GM12892 (cell line): ENCODE results near the gene KLF16.

Experiments used
- POLR2A ChIP-seq: IDR thresholded peaks from 2 replicates; pipeline ENCODE4 v1.6.1; 2011; ENCODE audit warnings: low read depth, low read length, control low read depth
- POLR2AphosphoS5 ChIP-seq: IDR thresholded peaks from 2 replicates; pipeline ENCODE4 v1.6.1; 2011; ENCODE audit warnings: low read depth, low read length, control low read depth
- TAF1 ChIP-seq: IDR thresholded peaks from 2 replicates; pipeline ENCODE4 v1.6.1; 2011; ENCODE audit warnings: low read depth, mild to moderate bottlenecking, control low read depth, low read length, borderline replicate concordance

- TF ChIP-seq POLR2A: no peak
- TF ChIP-seq POLR2AphosphoS5: no peak
- TF ChIP-seq TAF1: no peak
Measured at GRCh38 chr19:1893791-1894190, 30.4 kb upstream of the KLF16 start.
